ENCODE measurements around the gene TXNDC17. TPM values are rescaled to one million over a fixed set of nuclear protein-coding genes. Genes with fewer than 3 reads are reported as not detected.

TXNDC17 gene
- total and polyA plus RNA-seq, 2 of the 8 experiments (the other 6 are each of a cell fraction or from before 2014, with no cell fraction given), result 182 to 410 TPM

DNA sequence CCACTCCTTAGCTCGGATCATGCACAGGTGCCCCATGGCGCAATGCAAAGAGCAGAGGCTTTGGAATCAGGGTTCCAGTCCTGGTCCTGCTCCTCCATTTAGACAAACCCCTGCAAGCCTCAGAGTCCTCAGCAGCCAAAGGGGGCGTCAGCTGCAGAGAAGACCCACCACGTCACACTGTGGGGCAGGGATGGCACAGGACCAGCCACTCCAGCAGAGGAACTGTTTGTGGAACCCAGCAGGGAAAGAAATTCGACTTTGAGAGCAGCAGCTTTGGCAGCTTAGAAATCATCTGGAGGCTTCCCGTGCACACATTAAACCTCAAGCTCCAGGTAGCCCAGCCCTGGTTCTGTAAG lies 35.9 kb downstream of the TXNDC17 start:
- H2BK5ac ChIP-seq (ENCODE audit: low read depth, low read length), result no peak overlapping the region
- WGBS, 2 experiments (ENCODE audit: extremely low coverage in 1 of 2, insufficient coverage in 1 of 2, insufficient read length in 1 of 2, insufficient replicate concordance in 2 of 2, low coverage in 1 of 2, low lambda C conversion rate in 2 of 2, missing lambda C conversion rate in 1 of 2), result 70% methylated on average over 6 of the region's 6 CpGs; no CpG with 5 or more reads in 1 of the 2 experiments
- DNase-seq (ENCODE audit: low read depth in 1 of 2, low spot score in 2 of 2) (no peak), FAIRE-seq (no peak)
- no peak overlapping the region for H4K5ac ChIP-seq (ENCODE audit: insufficient read length, low read depth, low read length)
- H3K79me2 ChIP-seq (ENCODE audit: control insufficient read depth in 1 of 2, insufficient read depth in 2 of 2, low read length in 2 of 2), result no peaks in the 10 kb centered on the region
- H3K4me2 ChIP-seq (ENCODE audit: insufficient read depth in 1 of 2, low read depth in 2 of 2, low read length in 2 of 2), result no peak overlapping the region
- H4K91ac ChIP-seq (replicated peaks; ENCODE audit: insufficient read length, low read length), result no peak overlapping the region
- no peak overlapping the region for H3K23ac ChIP-seq (ENCODE audit: insufficient read length)
- H3K4me1 ChIP-seq (replicated peaks in 1 of 4; ENCODE audit: control insufficient read depth in 3 of 4, insufficient read depth in 4 of 4, low read length in 3 of 4), result no peaks in the 10 kb centered on the region; a peak in 1 of 7 replicates
- no peak overlapping the region for H3K14ac ChIP-seq (ENCODE audit: insufficient read length)
- H3K27me3 ChIP-seq (replicated peaks in 1 of 4; ENCODE audit: control insufficient read depth in 3 of 4, extremely low read depth in 1 of 4, insufficient read depth in 3 of 4, low read length in 3 of 4), result no peaks in the 10 kb centered on the region
- H2BK15ac ChIP-seq (ENCODE audit: low read length), result no peak overlapping the region
- ChIA-PET POLR2A (ENCODE audit: partially characterized antibody) (interaction anchor here (1.1 kb wide), 1 partner anchor 10 kb away, joined by 3 read pairs; no protein-coding TSS in a partner anchor), CTCF (ENCODE audit: partially characterized antibody) (interaction anchor here (0.6 to 3.2 kb wide), 8 partner anchors 10 to 177 kb away, joined by 3 to 17 read pairs (median 4); partner anchors contain the start of gene SLC13A5)
- H4K8ac ChIP-seq (ENCODE audit: extremely low read depth, insufficient read depth, low read length), result no peak overlapping the region
- H2AFZ ChIP-seq (ENCODE audit: low read length), result no peak overlapping the region
- no peak overlapping the region for H3K27ac ChIP-seq (ENCODE audit: low read depth, low read length)
- no peak overlapping the region for H3K18ac ChIP-seq (ENCODE audit: extremely low read depth, low read length)
- no peak overlapping the region for H3K4me3 ChIP-seq (ENCODE audit: extremely low read depth in 1 of 4, insufficient read depth in 2 of 4, low read depth in 3 of 4, low read length in 4 of 4)
- H2AK5ac ChIP-seq (ENCODE audit: low read depth, low read length), result no peak overlapping the region
- no peak overlapping the region for H2BK20ac ChIP-seq (ENCODE audit: low read length)
- H2BK12ac ChIP-seq (ENCODE audit: low read depth, low read length), result no peak overlapping the region
- H3K9ac ChIP-seq (replicated peaks in 1 of 4; ENCODE audit: extremely low read depth in 1 of 4, low read depth in 3 of 4, low read length in 3 of 4), result no peak overlapping the region
- no peak overlapping the region for H2BK120ac ChIP-seq (replicated peaks; ENCODE audit: low read depth, low read length)
- no peaks in the 10 kb centered on the region for H3K23me2 ChIP-seq (ENCODE audit: low read depth, low read length)
- no peak overlapping the region for H3K4ac ChIP-seq (replicated peaks; ENCODE audit: insufficient read length, low read depth, low read length)
- no peak overlapping the region for H3K56ac ChIP-seq (replicated peaks; ENCODE audit: insufficient read length, low read depth, low read length)
- no peaks in the 10 kb centered on the region for H3K79me1 ChIP-seq (ENCODE audit: low read depth, low read length)
- no peaks in the 10 kb centered on the region for H3K9me3 ChIP-seq (ENCODE audit: insufficient read depth in 2 of 2, low read depth in 1 of 2, low read length in 1 of 2)
- H3K36me3 ChIP-seq (ENCODE audit: control insufficient read depth in 2 of 4, insufficient read depth in 4 of 4, low read length in 3 of 4), result no peaks in the 10 kb centered on the region
- TF ChIP-seq, protein P1, sequence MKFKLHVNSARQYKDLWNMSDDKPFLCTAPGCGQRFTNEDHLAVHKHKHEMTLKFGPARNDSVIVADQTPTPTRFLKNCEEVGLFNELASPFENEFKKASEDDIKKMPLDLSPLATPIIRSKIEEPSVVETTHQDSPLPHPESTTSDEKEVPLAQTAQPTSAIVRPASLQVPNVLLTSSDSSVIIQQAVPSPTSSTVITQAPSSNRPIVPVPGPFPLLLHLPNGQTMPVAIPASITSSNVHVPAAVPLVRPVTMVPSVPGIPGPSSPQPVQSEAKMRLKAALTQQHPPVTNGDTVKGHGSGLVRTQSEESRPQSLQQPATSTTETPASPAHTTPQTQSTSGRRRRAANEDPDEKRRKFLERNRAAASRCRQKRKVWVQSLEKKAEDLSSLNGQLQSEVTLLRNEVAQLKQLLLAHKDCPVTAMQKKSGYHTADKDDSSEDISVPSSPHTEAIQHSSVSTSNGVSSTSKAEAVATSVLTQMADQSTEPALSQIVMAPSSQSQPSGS (IDR thresholded peaks at IDR 0.05; ENCODE audit: low read length), result no peak
- TF ChIP-seq KDM4A (IDR thresholded peaks at IDR 0.05; ENCODE audit: low read depth, low read length, severe bottlenecking), result no peak
- TF ChIP-seq SUZ12 (IDR thresholded peaks at IDR 0.05; ENCODE audit: low read length), result no peak
- no peak for TF ChIP-seq KDM5A (IDR thresholded peaks at IDR 0.05; ENCODE audit: low read length)
- TF ChIP-seq, protein P2, sequence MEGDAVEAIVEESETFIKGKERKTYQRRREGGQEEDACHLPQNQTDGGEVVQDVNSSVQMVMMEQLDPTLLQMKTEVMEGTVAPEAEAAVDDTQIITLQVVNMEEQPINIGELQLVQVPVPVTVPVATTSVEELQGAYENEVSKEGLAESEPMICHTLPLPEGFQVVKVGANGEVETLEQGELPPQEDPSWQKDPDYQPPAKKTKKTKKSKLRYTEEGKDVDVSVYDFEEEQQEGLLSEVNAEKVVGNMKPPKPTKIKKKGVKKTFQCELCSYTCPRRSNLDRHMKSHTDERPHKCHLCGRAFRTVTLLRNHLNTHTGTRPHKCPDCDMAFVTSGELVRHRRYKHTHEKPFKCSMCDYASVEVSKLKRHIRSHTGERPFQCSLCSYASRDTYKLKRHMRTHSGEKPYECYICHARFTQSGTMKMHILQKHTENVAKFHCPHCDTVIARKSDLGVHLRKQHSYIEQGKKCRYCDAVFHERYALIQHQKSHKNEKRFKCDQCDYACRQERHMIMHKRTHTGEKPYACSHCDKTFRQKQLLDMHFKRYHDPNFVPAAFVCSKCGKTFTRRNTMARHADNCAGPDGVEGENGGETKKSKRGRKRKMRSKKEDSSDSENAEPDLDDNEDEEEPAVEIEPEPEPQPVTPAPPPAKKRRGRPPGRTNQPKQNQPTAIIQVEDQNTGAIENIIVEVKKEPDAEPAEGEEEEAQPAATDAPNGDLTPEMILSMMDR (IDR thresholded peaks at IDR 0.05; ENCODE audit: control extremely low read depth in 1 of 3, insufficient read depth in 1 of 3, low read depth in 1 of 3, low read length in 3 of 3), result no peak
- no peaks in the 10 kb centered on the region for H4K20me1 ChIP-seq (replicated peaks in 1 of 2; ENCODE audit: control insufficient read depth in 1 of 2, insufficient read depth in 2 of 2, low read length in 2 of 2)
